Urothelium cell line (cell line): ENCODE data around the gene NOXO1.

ENCODE experiments used
- DNase-seq: peaks from one replicate; pipeline ENCODE4 v3.0.0; 2011; ENCODE audit warnings: low spot score, mixed read lengths
- FAIRE-seq: peaks from 2 replicates; lab custom pipeline; 2011; peaks lifted over from hg19 to GRCh38; lab: Jason Lieb, UNC

NOXO1 gene

DNA sequence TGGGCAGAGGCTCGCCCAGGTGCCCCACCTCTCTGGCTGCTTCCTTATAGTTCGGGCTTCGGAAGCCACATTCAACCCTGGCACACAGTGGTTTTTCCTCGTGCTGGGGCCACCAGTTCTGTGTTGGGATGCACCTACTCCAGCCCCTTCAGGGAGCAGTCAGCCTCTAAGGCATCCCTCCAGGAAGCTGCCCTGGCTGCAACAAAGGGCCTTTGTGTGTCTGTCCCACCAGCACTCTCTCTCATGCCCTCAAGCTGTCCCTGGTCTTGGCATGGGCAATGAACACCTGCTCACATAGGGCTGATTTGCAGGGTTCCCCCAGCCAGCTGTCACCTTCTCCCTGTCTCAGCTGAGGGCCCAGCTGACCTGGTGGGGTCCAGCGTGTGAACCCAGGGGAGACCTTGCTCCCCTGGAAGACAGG lies 754 bp upstream of the NOXO1 start:
- DNase-seq (peak; percentile 41), FAIRE-seq (no peak)

DNA sequence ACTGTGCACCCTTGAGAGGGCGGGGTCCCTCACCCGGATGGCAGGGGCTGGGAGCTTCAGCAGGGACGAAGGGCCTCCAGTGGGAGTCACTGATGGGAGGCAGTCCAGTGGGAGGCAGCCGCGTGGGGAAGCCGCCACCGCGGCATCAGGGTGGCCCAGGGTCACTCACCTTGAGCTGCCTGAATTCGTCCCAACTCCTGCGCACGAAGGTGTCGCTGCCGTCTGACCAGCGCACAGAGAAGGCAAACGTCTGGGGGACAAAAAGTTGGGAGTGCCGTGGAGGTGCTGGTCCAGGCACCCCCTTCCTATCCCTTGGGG lies 540 bp downstream of the NOXO1 start:
- no peak for DNase-seq
- no peak for FAIRE-seq

DNA sequence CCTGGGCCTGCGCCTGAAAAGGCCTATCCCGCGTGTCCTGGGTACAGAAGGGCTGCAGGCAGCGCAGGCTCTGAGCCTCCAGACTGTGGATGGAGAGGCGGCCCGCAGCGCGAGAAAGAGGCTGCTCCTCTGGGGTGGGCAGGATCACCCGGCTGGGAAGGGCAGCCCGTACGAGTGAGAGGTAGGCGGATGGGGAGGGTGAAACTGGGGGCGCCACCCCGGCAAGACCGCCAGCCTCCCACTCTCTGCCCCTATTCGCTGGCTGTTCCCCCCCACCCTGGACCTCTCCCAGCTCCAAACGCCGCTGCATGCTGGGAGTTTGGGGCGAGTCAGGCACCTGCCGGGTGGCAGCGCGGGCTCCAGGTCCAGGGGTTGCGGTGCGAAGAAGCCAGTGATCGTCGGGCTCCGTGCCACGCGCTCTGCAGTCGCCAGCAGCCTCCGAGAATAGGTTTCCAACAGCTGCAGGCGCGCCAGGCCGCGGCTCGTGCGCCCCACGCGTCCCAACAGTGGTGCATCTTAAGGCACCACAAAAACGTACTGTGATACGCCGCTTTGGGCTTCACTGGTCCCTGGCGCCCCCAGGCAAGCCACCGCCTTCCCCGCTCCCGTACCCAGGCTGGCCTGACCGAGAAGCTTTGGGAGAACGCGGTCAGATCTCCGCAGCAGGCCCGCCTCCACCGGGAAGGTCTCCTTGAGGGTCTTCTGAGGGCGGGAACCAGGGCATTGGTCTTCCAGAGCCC lies 1.1 kb downstream of the NOXO1 start:
- no peak for FAIRE-seq
- DNase-seq, result no peak

GRCh38 chr16:1979271-1980029 lies 1.8 kb downstream of the NOXO1 start:
- DNase-seq, result no peak
- no peak for FAIRE-seq

- FAIRE-seq (no peak), DNase-seq (no peak)
These were observed 2.7 kb downstream of the NOXO1 start for GRCh38 chr16:1978476-1979120.

DNA sequence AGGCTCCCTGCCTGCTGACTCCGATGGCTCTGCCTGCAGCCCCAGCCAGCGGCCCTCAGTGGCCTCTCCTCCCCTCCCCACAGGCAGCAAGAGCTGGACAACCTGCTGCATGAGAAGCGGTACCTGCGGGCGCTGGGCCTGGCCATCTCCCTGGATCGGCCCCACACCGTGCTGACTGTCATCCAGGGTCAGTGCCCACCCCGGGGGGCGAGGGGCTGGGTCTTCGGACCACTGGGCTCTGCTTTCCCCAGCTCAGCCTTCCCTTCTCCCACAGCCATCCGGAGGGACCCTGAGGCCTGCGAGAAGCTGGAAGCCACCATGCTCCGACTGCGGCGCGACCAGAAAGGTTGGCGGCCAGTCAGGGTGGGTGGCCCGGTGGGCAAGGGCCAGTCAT lies 3.4 kb downstream of the NOXO1 start:
- no peak for FAIRE-seq

DNA sequence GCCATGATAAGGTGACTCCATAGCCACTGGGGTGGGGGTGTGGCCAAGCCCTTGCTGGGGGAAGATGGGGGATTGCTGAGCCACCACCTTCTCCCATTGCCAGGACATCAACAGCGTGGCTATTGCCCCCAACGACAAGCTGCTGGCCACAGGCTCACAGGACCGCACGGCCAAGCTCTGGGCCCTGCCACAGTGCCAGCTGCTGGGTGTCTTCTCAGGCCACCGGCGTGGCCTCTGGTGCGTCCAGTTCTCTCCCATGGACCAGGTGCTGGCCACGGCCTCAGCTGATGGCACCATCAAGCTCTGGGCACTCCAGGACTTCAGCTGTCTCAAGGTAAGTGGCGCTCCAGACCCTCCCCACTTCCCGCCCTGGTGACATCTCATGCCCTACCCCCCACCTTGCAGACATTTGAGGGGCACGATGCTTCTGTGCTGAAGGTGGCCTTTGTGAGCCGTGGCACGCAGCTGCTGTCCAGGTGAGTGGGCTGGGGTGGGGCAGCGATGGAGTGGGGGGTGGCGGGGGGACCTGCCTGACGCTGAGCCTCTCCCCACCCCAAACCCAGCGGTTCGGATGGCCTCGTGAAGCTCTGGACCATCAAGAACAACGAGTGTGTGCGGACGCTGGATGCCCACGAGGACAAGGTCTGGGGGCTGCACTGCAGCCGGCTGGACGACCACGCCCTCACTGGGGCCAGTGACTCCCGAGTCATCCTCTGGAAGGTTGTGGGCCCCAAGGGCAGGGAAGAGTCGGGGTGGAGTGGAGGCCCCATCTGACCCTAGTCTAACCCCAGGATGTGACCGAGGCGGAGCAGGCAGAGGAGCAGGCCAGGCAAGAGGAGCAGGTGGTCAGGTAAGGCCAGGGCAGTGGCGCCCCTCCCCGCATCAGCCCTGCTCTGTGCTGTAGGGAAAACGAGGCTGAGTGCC lies 4.1 kb downstream of the NOXO1 start:
- DNase-seq (no peak), FAIRE-seq (peak; percentile 44)

More for the DNA sequence above, 3.4 kb downstream of the NOXO1 start:
- DNase-seq, result no peak

DNA sequence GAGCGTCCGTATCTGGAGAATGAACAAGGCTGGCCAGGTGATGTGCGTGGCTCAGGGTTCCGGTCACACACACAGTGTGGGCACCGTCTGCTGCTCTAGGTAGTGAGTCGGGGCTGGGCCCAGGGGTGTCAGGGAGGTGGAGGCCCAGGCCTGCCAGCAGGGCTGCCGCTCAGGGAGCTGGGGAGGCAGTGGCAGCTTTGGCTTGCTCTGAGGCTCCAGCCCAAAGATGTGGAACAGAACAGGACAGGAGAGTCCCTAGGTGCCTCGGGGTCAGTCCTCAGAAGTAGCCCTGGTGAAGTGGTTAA lies 5.1 kb downstream of the NOXO1 start:
- DNase-seq (no peak), FAIRE-seq (no peak)

DNA sequence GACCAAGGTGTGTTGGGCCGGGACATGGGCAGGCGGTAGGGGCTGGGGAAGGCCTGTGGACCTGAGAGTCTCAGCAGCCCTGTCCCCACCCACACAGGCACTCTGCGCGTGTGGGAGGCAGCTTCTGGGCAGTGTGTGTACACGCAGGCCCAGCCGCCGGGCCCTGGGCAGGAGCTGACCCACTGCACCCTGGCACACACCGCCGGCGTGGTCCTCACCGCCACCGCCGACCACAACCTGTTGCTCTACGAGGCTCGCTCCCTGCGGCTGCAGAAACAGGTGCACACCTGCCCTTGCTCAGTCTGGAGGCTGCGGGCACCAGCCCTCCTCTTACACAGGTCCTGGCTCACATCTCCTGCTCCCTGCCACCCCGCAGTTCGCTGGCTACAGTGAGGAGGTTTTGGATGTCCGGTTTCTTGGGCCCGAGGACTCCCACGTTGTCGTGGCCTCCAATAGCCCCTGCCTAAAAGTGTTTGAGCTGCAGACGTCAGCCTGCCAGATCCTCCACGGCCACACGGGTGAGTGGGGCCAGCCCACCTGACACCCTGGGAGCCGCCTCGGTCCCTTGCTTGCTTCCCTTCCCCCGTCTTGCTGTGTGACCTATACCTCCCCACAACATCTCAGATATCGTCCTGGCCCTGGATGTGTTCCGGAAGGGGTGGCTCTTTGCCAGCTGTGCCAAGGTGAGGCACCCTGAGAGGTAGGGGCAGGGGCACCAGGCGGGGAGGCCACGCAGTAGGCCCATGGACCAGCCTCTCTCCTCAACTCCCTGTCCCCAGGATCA lies 5.6 kb downstream of the NOXO1 start:
- DNase-seq (no peak), FAIRE-seq (no peak)

DNA sequence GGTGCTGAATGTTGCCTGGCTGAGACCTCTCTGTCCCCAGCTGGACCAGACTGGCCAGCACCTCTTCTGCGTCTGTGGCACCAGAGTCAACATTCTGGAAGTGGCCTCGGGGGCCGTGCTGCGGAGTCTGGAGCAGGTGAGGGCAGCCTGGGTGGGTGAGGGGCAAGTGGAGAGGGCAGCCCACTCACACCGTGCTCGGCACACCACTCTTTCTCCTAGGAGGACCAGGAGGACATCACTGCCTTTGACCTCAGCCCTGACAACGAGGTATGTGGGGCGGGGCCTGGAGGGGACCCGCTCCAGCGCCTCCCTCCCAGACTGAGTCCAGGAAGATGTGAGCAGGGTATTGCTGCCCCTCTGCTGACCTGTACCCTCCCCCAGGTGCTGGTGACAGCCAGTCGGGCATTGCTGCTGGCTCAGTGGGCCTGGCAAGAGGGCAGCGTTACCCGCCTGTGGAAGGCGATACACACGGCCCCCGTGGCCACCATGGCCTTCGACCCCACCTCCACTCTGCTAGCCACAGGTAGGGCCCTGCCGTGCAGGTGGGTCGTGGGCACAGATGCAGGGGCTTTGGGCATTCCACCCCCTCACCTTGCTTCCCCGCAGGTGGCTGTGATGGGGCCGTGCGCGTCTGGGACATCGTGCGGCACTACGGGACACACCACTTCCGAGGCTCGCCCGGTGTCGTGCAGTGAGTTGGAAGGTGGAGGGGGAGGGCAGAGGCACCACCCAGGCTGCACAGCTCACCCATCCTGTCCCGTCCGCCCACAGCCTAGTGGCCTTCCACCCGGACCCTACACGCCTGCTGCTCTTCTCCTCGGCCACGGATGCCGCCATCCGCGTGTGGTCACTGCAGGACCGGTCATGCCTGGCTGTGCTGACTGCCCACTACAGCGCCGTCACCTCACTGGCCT lies 6.9 kb downstream of the NOXO1 start:
- FAIRE-seq (peak; percentile 78), DNase-seq (no peak)

- no peak for FAIRE-seq
- DNase-seq, result no peak
These were observed 7.7 kb downstream of the NOXO1 start for GRCh38 chr16:1973461-1974156.

DNA sequence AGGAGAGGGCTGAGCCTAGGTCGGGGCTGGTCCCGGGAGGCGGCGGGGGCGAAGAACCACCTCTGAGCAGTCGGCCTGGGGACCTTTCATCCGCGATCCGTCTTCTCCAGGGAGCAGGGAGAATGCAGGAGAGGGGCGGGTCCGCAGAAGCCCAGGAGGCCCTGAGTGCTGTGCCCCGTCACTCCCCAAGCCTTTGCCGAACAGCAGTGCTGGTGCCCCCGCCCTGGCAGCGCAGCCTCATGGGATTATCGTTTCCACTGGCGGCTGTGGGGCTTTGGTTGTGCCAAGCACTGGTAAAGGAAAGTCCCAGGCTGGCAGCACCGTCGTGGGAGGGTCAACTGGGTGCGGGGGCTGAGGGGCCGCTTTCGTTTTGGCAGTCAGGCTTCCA lies 8.8 kb downstream of the NOXO1 start:
- FAIRE-seq (peak; percentile 13), DNase-seq (no peak)

DNA sequence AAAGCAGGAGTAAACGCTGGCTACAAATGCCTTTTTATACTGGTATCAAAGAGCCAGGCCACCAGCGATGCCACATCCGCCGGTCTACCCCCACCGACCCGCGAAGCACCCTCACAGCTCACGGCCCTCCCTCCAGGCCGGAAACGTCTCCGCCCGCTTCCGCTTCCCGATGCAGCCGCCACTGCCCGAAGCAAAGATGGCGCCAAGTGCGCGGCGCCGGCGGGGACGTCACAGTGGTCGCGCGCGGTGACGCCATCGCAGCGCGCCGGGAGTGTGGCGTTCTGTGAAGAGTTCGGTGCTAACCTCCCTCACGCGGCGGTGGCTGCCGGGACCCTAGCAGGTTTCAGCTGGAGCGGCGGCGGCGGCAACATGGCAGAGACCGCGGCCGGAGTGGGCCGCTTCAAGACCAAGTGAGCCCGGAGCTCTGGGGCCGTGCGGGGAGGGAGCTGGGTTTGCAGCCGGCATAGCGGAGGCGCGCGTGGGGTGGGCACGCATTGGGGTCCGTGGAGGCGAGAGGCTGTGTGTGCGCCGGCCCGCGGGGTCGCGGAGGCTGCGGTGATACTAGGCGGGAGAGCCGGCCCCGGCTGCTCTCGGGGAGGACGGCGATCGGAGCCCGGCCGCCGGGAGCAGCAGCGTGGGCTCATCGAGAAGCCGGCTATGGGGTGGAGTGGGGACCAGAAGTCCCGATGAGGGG lies 9.3 kb downstream of the NOXO1 start, which contains the start of gene TBL3:
TBL3 (plus strand) TSS at position 258 of the 694 bp plus-strand sequence; CDS start at position 370, 112 bp downstream.
- FAIRE-seq (peak; percentile 100), DNase-seq (peak; percentile 96)

DNA sequence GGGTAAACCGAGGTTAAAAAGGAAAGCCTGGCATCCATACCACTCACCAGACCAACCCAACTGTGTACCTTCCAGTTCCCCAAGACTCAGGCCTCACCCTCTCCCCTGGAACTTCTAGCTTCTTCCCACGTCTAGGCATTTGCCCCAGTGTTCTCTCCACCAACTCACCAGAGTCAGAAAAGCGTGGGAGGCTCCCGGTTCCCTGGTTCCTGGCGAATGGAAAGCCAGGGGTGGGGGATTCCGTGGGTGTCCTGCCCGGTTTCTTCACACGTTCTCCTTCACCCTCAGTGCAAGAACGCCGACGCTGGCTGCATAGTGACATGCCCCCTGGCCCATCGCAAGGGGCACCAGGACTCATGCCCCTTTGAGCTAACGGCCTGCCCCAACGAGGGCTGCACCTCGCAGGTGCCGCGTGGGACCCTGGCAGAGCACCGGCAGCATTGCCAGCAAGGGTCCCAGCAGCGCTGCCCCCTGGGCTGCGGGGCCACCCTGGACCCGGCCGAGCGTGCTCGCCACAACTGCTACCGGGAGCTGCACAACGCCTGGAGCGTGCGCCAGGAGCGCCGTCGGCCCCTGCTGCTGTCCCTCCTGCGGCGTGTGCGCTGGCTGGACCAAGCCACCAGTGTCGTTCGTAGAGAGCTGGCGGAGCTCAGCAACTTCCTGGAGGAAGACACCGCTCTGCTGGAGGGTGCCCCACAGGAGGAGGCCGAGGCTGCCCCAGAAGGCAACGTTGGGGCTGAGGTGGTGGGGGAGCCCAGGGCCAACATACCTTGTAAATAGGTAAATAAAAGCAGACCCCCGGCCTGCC lies 12.9 kb downstream of the NOXO1 start:
- FAIRE-seq, result no peak
- DNase-seq, result no peak

DNA sequence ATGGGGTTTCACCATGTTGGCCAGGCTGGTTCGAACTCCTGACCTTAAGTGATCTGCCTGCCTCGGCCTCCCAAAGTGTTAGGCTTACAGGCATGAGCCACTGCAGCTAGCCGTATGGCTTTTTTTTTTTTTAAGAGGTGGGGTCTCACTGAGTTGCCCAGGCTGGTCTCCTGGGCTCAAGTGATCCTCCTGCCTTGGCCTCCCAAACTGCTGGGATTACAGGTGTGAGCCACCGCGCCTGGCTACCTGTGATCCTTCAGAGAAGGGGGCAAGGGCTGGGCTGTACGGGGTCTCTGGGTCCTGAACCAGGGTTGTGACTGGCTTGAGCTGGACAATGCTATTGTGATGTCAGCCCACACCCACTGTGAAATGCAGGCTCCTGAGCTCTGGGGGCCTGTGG lies 14.8 kb downstream of the NOXO1 start, which contains the start of gene RNF151:
RNF151 (plus strand) TSS at position 397 of the 400 bp plus-strand sequence. CDS start 26 bp downstream, outside the sequence.
- DNase-seq (no peak), FAIRE-seq (no peak)

DNA sequence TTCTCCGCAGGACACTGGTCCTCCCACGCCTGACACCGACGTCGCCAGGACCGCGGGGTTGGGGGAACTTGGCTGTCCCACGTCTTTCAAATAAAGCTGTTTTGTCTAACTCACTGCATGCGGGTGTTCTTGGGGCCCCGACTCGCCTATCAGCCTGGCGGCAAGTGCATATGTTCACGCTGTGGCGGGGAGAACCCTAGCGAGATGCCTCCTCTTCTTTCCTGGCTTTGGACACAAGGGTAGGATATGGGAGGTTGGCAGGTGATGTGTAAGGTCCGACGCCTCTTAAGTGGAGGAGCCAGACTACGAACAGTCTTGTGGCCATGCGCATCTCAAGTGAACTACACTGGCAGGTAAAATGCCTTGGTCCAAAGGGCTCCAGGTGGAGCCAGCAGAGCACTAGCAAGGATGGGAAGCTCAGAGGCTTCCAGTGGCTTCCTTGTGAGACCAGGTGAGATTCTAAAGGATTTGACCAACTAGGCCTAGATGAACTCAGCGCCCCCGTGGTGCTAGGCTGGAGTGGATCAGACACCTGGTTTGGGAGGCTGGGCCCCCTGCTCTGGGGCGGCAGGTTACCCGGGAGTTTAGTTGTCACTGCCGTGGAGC lies 15.8 kb downstream of the NOXO1 start:
- no peak for DNase-seq
- no peak for FAIRE-seq
